SH-SY5Y (cell line): Measurements from ENCODE around the gene UVRAG.

Experiments used
- GATA2 ChIP-seq: IDR thresholded peaks from 2 replicates; pipeline ENCODE4 v1.6.1; 2011; ENCODE audit warnings: mild to moderate bottlenecking, low read depth, low read length
- GATA3 ChIP-seq: IDR thresholded peaks from 2 replicates; pipeline ENCODE4 v1.6.1; 2011; ENCODE audit warnings: low read depth, mild to moderate bottlenecking, low read length, moderate library complexity

- TF ChIP-seq GATA2 (no peak), GATA3 (no peak)
These were observed 21.8 kb upstream of the UVRAG start for GRCh38 chr11:75792997-75793800.
